OCI-LY1 (cell line): ENCODE results near the gene CTIF.

Experiments
- H2AFZ ChIP-seq: fragments of 200-600 bp; sonication (generic), shearing (Covaris generic); 2 replicates; pipeline ENCODE4 v1.6.0; 2014; ENCODE audit warnings: antibody characterized with exemption, mild to moderate bottlenecking, low read length
- H3F3A ChIP-seq: fragments of 200-600 bp; sonication (generic), shearing (Covaris generic); 2 replicates; pipeline ENCODE4 v1.6.0; 2014; ENCODE audit warnings: mild to moderate bottlenecking, antibody characterized with exemption, low read length, moderate library complexity; ENCODE audit not compliant: insufficient read depth
- H3K27ac ChIP-seq: fragments of 200-600 bp; sonication (generic); 2 replicates; pipeline ENCODE4 v1.5.1; 2014; ENCODE audit warnings: low read length, mixed run types, mild to moderate bottlenecking, low read depth; ENCODE audit not compliant: poor library complexity, severe bottlenecking
- H3K27me3 ChIP-seq: fragments of 200-600 bp; sonication (generic); 2 replicates; pipeline ENCODE4 v1.6.0; 2014; ENCODE audit warnings: antibody characterized with exemption, mild to moderate bottlenecking, low read length, moderate library complexity; ENCODE audit not compliant: insufficient read depth
- H3K36me3 ChIP-seq: fragments of 200-600 bp; sonication (generic); 2 replicates; pipeline ENCODE4 v1.6.1; 2014; ENCODE audit warnings: mild to moderate bottlenecking, antibody characterized with exemption, low read length, moderate library complexity, mixed read lengths; ENCODE audit not compliant: insufficient read depth
- H3K4me1 ChIP-seq: fragments of 200-600 bp; sonication (generic); 2 replicates; pipeline ENCODE4 v1.5.1; 2014; ENCODE audit warnings: mild to moderate bottlenecking, low read length, moderate library complexity; ENCODE audit not compliant: insufficient read depth, severe bottlenecking
- H3K4me2 ChIP-seq: fragments of 200-600 bp; sonication (generic), shearing (Covaris generic); 2 replicates; pipeline ENCODE4 v1.6.1; 2014; ENCODE audit warnings: low read length
- H3K4me3 ChIP-seq: fragments of 200-600 bp; sonication (generic); 2 replicates; pipeline ENCODE4 v1.5.1; 2014; ENCODE audit warnings: low read length, low read depth, mild to moderate bottlenecking, mixed read lengths; ENCODE audit not compliant: poor library complexity, severe bottlenecking
- H3K79me2 ChIP-seq: fragments of 200-600 bp; shearing (Covaris generic); 2 replicates; pipeline ENCODE4 v1.6.1; 2016; ENCODE audit warnings: mixed run types, low read length, mixed read lengths; ENCODE audit not compliant: insufficient read depth
- H3K9ac ChIP-seq: fragments of 200-600 bp; sonication (generic), shearing (Covaris generic); 2 replicates; pipeline ENCODE4 v1.6.1; 2014; ENCODE audit warnings: mild to moderate bottlenecking, low read length, mixed read lengths
- H3K9me2 ChIP-seq: fragments of 200-600 bp; sonication (generic), shearing (Covaris generic); 2 replicates; pipeline ENCODE4 v1.6.1; 2014; ENCODE audit warnings: low read depth, mild to moderate bottlenecking, low read length, mixed read lengths
- H3K9me3 ChIP-seq: fragments of 200-600 bp; shearing (Covaris generic); 2 replicates; pipeline ENCODE4 v1.6.1; 2014; ENCODE audit warnings: low read length, mixed read lengths
- H4K20me1 ChIP-seq: fragments of 200-600 bp; sonication (generic), shearing (Covaris generic); 2 replicates; pipeline ENCODE4 v1.6.0; 2016; ENCODE audit warnings: mild to moderate bottlenecking, low read length; ENCODE audit not compliant: insufficient read depth
- CTCF ChIP-seq: fragments of 200-600 bp; sonication (generic), shearing (Covaris generic); IDR thresholded peaks from 2 replicates; pipeline ENCODE4 v1.5.1; 2017; ENCODE audit warnings: mild to moderate bottlenecking, antibody characterized with exemption, low read length, moderate library complexity, mixed read lengths
- EZH2 ChIP-seq: fragments of 200-600 bp; sonication (generic), shearing (Covaris generic); IDR thresholded peaks from 2 replicates; pipeline ENCODE4 v1.8.0; 2017; ENCODE audit warnings: borderline replicate concordance, mixed run types, mild to moderate bottlenecking, antibody characterized with exemption, low read length, moderate library complexity, mixed read lengths

Gene CTIF

GRCh38 chr18:48879008-48879431 is 340.2 kb downstream of the CTIF start:
- TF ChIP-seq CTCF (no peak), EZH2 (no peak)
- Histone ChIP-seq H3K27me3 (peaks cover 13% of the 10 kb centered on the region; the same call in 1 of the 2 replicates), H3K27ac (no peak overlapping the region), H3K36me3 (no peaks in the 10 kb centered on the region), H3K9ac (no peak overlapping the region), H3K4me2 (no peak overlapping the region), H3K4me1 (no peaks in the 10 kb centered on the region), H3K4me3 (no peak overlapping the region), H4K20me1 (no peaks in the 10 kb centered on the region), H2AFZ (no peak overlapping the region), H3K79me2 (no peaks in the 10 kb centered on the region), H3F3A (no peaks in the 10 kb centered on the region), H3K9me3 (no peaks in the 10 kb centered on the region), H3K9me2 (no peaks in the 10 kb centered on the region)

- Histone ChIP-seq H3K4me3 (no peak overlapping the region), H3K79me2 (no peaks in the 10 kb centered on the region), H3K4me1 (no peaks in the 10 kb centered on the region), H2AFZ (no peak overlapping the region), H3K4me2 (no peak overlapping the region), H3K36me3 (no peaks in the 10 kb centered on the region), H3K27me3 (peaks cover 5% of the 10 kb centered on the region; the same call in 1 of the 2 replicates), H3F3A (no peaks in the 10 kb centered on the region), H3K9me2 (no peaks in the 10 kb centered on the region), H3K9ac (no peak overlapping the region), H3K27ac (no peak overlapping the region), H3K9me3 (no peaks in the 10 kb centered on the region), H4K20me1 (no peaks in the 10 kb centered on the region)
- TF ChIP-seq CTCF (no peak), EZH2 (no peak)
Measured at GRCh38 chr18:48880931-48881330, 342.1 kb downstream of the CTIF start.

GRCh38 chr18:48882379-48882778 is 343.5 kb downstream of the CTIF start:
- Histone ChIP-seq H3K4me3 (no peak overlapping the region), H3K27ac (no peak overlapping the region), H3K9me3 (no peaks in the 10 kb centered on the region), H3K4me2 (no peak overlapping the region), H4K20me1 (no peaks in the 10 kb centered on the region), H3K9me2 (no peaks in the 10 kb centered on the region), H3K79me2 (no peaks in the 10 kb centered on the region), H2AFZ (no peak overlapping the region), H3F3A (no peaks in the 10 kb centered on the region), H3K27me3 (peaks cover 3% of the 10 kb centered on the region; the same call in 1 of the 2 replicates), H3K4me1 (no peaks in the 10 kb centered on the region), H3K9ac (no peak overlapping the region), H3K36me3 (no peaks in the 10 kb centered on the region)
- TF ChIP-seq EZH2, result no peak

GRCh38 chr18:48884306-48884705 is 345.5 kb downstream of the CTIF start:
- Histone ChIP-seq H3K9me3 (no peaks in the 10 kb centered on the region), H3K27me3 (peaks cover 3% of the 10 kb centered on the region; the same call in 1 of the 2 replicates), H3F3A (no peaks in the 10 kb centered on the region), H3K9ac (no peak overlapping the region), H3K79me2 (no peaks in the 10 kb centered on the region), H3K4me1 (no peaks in the 10 kb centered on the region), H4K20me1 (no peaks in the 10 kb centered on the region), H2AFZ (no peak overlapping the region), H3K4me2 (no peak overlapping the region), H3K9me2 (no peaks in the 10 kb centered on the region), H3K27ac (no peak overlapping the region), H3K36me3 (no peaks in the 10 kb centered on the region), H3K4me3 (no peak overlapping the region)
- TF ChIP-seq EZH2 (no peak), CTCF (no peak)
